OCI-LY1 (cell line): ENCODE results near the gene POU2F1.

Experiments used
- H2AFZ ChIP-seq: fragments of 200-600 bp; sonication (generic), shearing (Covaris generic); 2 replicates; pipeline ENCODE4 v1.6.0; 2014; ENCODE audit warnings: antibody characterized with exemption, mild to moderate bottlenecking, low read length
- H3F3A ChIP-seq: fragments of 200-600 bp; sonication (generic), shearing (Covaris generic); 2 replicates; pipeline ENCODE4 v1.6.0; 2014; ENCODE audit warnings: mild to moderate bottlenecking, antibody characterized with exemption, low read length, moderate library complexity; ENCODE audit not compliant: insufficient read depth
- H3K27ac ChIP-seq: fragments of 200-600 bp; sonication (generic); 2 replicates; pipeline ENCODE4 v1.5.1; 2014; ENCODE audit warnings: low read length, mixed run types, mild to moderate bottlenecking, low read depth; ENCODE audit not compliant: poor library complexity, severe bottlenecking
- H3K27me3 ChIP-seq: fragments of 200-600 bp; sonication (generic); 2 replicates; pipeline ENCODE4 v1.6.0; 2014; ENCODE audit warnings: antibody characterized with exemption, mild to moderate bottlenecking, low read length, moderate library complexity; ENCODE audit not compliant: insufficient read depth
- H3K36me3 ChIP-seq: fragments of 200-600 bp; sonication (generic); 2 replicates; pipeline ENCODE4 v1.6.1; 2014; ENCODE audit warnings: mild to moderate bottlenecking, antibody characterized with exemption, low read length, moderate library complexity, mixed read lengths; ENCODE audit not compliant: insufficient read depth
- H3K4me1 ChIP-seq: fragments of 200-600 bp; sonication (generic); 2 replicates; pipeline ENCODE4 v1.5.1; 2014; ENCODE audit warnings: mild to moderate bottlenecking, low read length, moderate library complexity; ENCODE audit not compliant: insufficient read depth, severe bottlenecking
- H3K4me2 ChIP-seq: fragments of 200-600 bp; sonication (generic), shearing (Covaris generic); 2 replicates; pipeline ENCODE4 v1.6.1; 2014; ENCODE audit warnings: low read length
- H3K4me3 ChIP-seq: fragments of 200-600 bp; sonication (generic); 2 replicates; pipeline ENCODE4 v1.5.1; 2014; ENCODE audit warnings: low read length, low read depth, mild to moderate bottlenecking, mixed read lengths; ENCODE audit not compliant: poor library complexity, severe bottlenecking
- H3K79me2 ChIP-seq: fragments of 200-600 bp; shearing (Covaris generic); 2 replicates; pipeline ENCODE4 v1.6.1; 2016; ENCODE audit warnings: mixed run types, low read length, mixed read lengths; ENCODE audit not compliant: insufficient read depth
- H3K9ac ChIP-seq: fragments of 200-600 bp; sonication (generic), shearing (Covaris generic); 2 replicates; pipeline ENCODE4 v1.6.1; 2014; ENCODE audit warnings: mild to moderate bottlenecking, low read length, mixed read lengths
- H3K9me2 ChIP-seq: fragments of 200-600 bp; sonication (generic), shearing (Covaris generic); 2 replicates; pipeline ENCODE4 v1.6.1; 2014; ENCODE audit warnings: low read depth, mild to moderate bottlenecking, low read length, mixed read lengths
- H3K9me3 ChIP-seq: fragments of 200-600 bp; shearing (Covaris generic); 2 replicates; pipeline ENCODE4 v1.6.1; 2014; ENCODE audit warnings: low read length, mixed read lengths
- H4K20me1 ChIP-seq: fragments of 200-600 bp; sonication (generic), shearing (Covaris generic); 2 replicates; pipeline ENCODE4 v1.6.0; 2016; ENCODE audit warnings: mild to moderate bottlenecking, low read length; ENCODE audit not compliant: insufficient read depth
- CTCF ChIP-seq: fragments of 200-600 bp; sonication (generic), shearing (Covaris generic); IDR thresholded peaks from 2 replicates; pipeline ENCODE4 v1.5.1; 2017; ENCODE audit warnings: mild to moderate bottlenecking, antibody characterized with exemption, low read length, moderate library complexity, mixed read lengths
- EZH2 ChIP-seq: fragments of 200-600 bp; sonication (generic), shearing (Covaris generic); IDR thresholded peaks from 2 replicates; pipeline ENCODE4 v1.8.0; 2017; ENCODE audit warnings: borderline replicate concordance, mixed run types, mild to moderate bottlenecking, antibody characterized with exemption, low read length, moderate library complexity, mixed read lengths

POU2F1 gene

GRCh38 chr1:167305706-167306277, 85.1 kb downstream of the POU2F1 start:
- Histone ChIP-seq H3K4me1 (peaks cover 77% of the 10 kb centered on the region), H4K20me1 (no peaks in the 10 kb centered on the region), H3K36me3 (no peaks in the 10 kb centered on the region), H3F3A (no peaks in the 10 kb centered on the region), H3K9me3 (no peaks in the 10 kb centered on the region), H3K9ac (no peak overlapping the region), H3K27me3 (no peaks in the 10 kb centered on the region), H3K4me2 (no peak overlapping the region; the same call in 1 of the 2 replicates), H2AFZ (no peak overlapping the region), H3K9me2 (no peaks in the 10 kb centered on the region), H3K79me2 (no peaks in the 10 kb centered on the region), H3K27ac (peak overlapping the region; percentile 33), H3K4me3 (no peak overlapping the region)
- TF ChIP-seq CTCF (no peak), EZH2 (no peak)

- Histone ChIP-seq H3K9me2 (no peaks in the 10 kb centered on the region), H4K20me1 (no peaks in the 10 kb centered on the region), H3K4me2 (no peak overlapping the region), H3F3A (no peaks in the 10 kb centered on the region), H3K27me3 (no peaks in the 10 kb centered on the region), H3K9ac (no peak overlapping the region), H3K79me2 (no peaks in the 10 kb centered on the region), H3K36me3 (0 out of 2 replicates have a peak, but pooled peaks cover 6% of the 10 kb centered on the region), H3K27ac (peak overlapping the region; percentile 16), H3K4me3 (no peak overlapping the region), H3K9me3 (no peaks in the 10 kb centered on the region), H3K4me1 (peaks cover 40% of the 10 kb centered on the region), H2AFZ (no peak overlapping the region)
- TF ChIP-seq EZH2 (no peak), CTCF (no peak)
Observed at GRCh38 chr1:167310732-167311131, 90.0 kb downstream of the POU2F1 start.

- H3K9ac ChIP-seq: no peak overlapping the region
- no peaks in the 10 kb centered on the region for H3K9me3 ChIP-seq
- H3K4me3 ChIP-seq: no peak overlapping the region
- no peak overlapping the region for H2AFZ ChIP-seq
- H3K4me2 ChIP-seq: no peak overlapping the region
- peaks cover 13% of the 10 kb centered on the region; the same call in 1 of the 2 replicates for H3K36me3 ChIP-seq
- H3K27ac ChIP-seq: no peak overlapping the region
- TF ChIP-seq EZH2: no peak
- TF ChIP-seq CTCF: no peak
- H3K79me2 ChIP-seq: no peaks in the 10 kb centered on the region
- H3K4me1 ChIP-seq: peaks cover 19% of the 10 kb centered on the region
- H4K20me1 ChIP-seq: no peaks in the 10 kb centered on the region
- H3K27me3 ChIP-seq: no peaks in the 10 kb centered on the region
- no peaks in the 10 kb centered on the region for H3F3A ChIP-seq
- no peaks in the 10 kb centered on the region for H3K9me2 ChIP-seq
Observed at GRCh38 chr1:167312871-167313270, 92.2 kb downstream of the POU2F1 start.
